Natural killer cell (primary cell): Measurements from ENCODE around the gene ADI1. TPM values are rescaled to one million over a fixed set of nuclear protein-coding genes. Genes with fewer than 3 reads are reported as not detected.
"Not testable (repeated sequence)": the region's sequence is repeated elsewhere in the genome, so short reads cannot be mapped to it uniquely, and the experiment has no call there.

ENCODE experiments used
- ATAC-seq, 3 donors: fragments of 150-1000 bp in 2 of 3; fragments of 200-7000 bp in 1 of 3; cut with Tn5 transposase; 1 replicate in 1 of 3; 2 replicates in 2 of 3; pipeline ENCODE4 v1.10.0; 2021; ENCODE audit warnings: mild to moderate bottlenecking in 2 of 3, moderate library complexity in 2 of 3
- DNase-seq, 2 donors: peaks; one replicate each; pipeline versions ENCODE4 v3.0.0 to v3.0.0-alpha.2; 2013 to 2021; ENCODE audit warnings: mixed read lengths in 1 of 2
- H3K27ac ChIP-seq: one replicate; pipeline ENCODE4 v1.5.1; 2013; ENCODE audit warnings: mild to moderate bottlenecking, low read length
- H3K27me3 ChIP-seq: one replicate; pipeline ENCODE4 v1.6.1; 2013; ENCODE audit warnings: low read length; ENCODE audit not compliant: control insufficient read depth, insufficient read depth
- H3K36me3 ChIP-seq: one replicate; pipeline ENCODE4 v1.6.1; 2013; ENCODE audit warnings: low read length; ENCODE audit not compliant: control insufficient read depth, insufficient read depth
- H3K4me1 ChIP-seq: one replicate; pipeline ENCODE4 v1.6.1; 2013; ENCODE audit warnings: low read length; ENCODE audit not compliant: control insufficient read depth, insufficient read depth
- H3K4me3 ChIP-seq: one replicate; pipeline ENCODE4 v1.5.1; 2013; ENCODE audit warnings: low read length
- H3K9me3 ChIP-seq: one replicate; pipeline ENCODE4 v1.6.1; 2013; ENCODE audit warnings: low read length; ENCODE audit not compliant: control insufficient read depth, insufficient read depth
- H3K27ac Mint-ChIP-seq, 2 donors: one replicate each; pipeline ENCODE4 v1.8.0; 2022; ENCODE audit warnings: mild to moderate bottlenecking in 2 of 2, mixed read lengths in 2 of 2, moderate library complexity in 1 of 2
- H3K27me3 Mint-ChIP-seq, 2 donors: one replicate each; pipeline ENCODE4 v1.8.0; 2022; ENCODE audit warnings: low read depth in 2 of 2, mixed read lengths in 2 of 2
- H3K36me3 Mint-ChIP-seq: one replicate; pipeline ENCODE4 v1.8.0; 2022; ENCODE audit warnings: mixed read lengths
- H3K4me1 Mint-ChIP-seq, 2 donors: one replicate each; pipeline ENCODE4 v1.8.0; 2022; ENCODE audit warnings: mixed read lengths in 2 of 2
- H3K4me3 Mint-ChIP-seq: one replicate; pipeline ENCODE4 v1.8.0; 2022; ENCODE audit warnings: mild to moderate bottlenecking, moderate library complexity, mixed read lengths
- H3K9me3 Mint-ChIP-seq, 2 donors: one replicate each; pipeline ENCODE4 v1.8.0; 2022; ENCODE audit warnings: mixed read lengths in 2 of 2
- CTCF ChIP-seq: fragments of 200-600 bp; IDR thresholded peaks from one replicate; pipeline ENCODE4 v1.8.0; 2022; ENCODE audit warnings: antibody characterized with exemption
- WGBS: methylation state at CpG from one replicate; pipeline ENCODE4 v1.1.7; 2013; ENCODE audit warnings: missing lambda C conversion rate; ENCODE audit not compliant: insufficient coverage; 5-methylcytosine and 5-hydroxymethylcytosine counted together
- intact Hi-C: fragments of 100-400 bp; cut with micrococcal nuclease; formaldehyde crosslinking; loops from one replicate; pipeline ENCODE4 v1.14.2; 2022
- total RNA-seq, 4 donors: library from RNA; stranded (reverse); fragments of 120-200 nt in 1 of 4; gene quantifications; one replicate each; pipeline versions ENCODE4 v1.2.3 to v1.2.4, GENCODE V29; 2013 to 2022

The ADI1 gene
- total RNA-seq, 3 donors from 2014 or later (not counting 1 experiment from before 2014, with no cell fraction given), result 15.9 to 23.0 (median 17.4) TPM

GRCh38 chr2:3494984-3495666, 24.2 kb downstream of the ADI1 start:
- H3K36me3 ChIP-seq, result peaks cover 12% of the 10 kb centered on the region
- H3K4me3 Mint-ChIP-seq, result no peak overlapping the region
- no peak for DNase-seq

GRCh38 chr2:3493615-3494007, 25.7 kb downstream of the ADI1 start:
- TF ChIP-seq CTCF, result no peak
- peaks cover 7% of the 10 kb centered on the region for H3K36me3 Mint-ChIP-seq
- intact Hi-C loops, result no loop called here
- peaks cover 15 to 21% of the 10 kb centered on the region in 2 donors for H3K4me1 Mint-ChIP-seq
- peaks cover 20% of the 10 kb centered on the region for H3K4me1 ChIP-seq
- ATAC-seq, result peak; percentile 38 to 62 (median 40)
- no peaks in the 10 kb centered on the region for H3K27me3 Mint-ChIP-seq
- no peaks in the 10 kb centered on the region for H3K9me3 ChIP-seq
- no peaks in the 10 kb centered on the region for H3K9me3 Mint-ChIP-seq
- 74% methylated on average over 10 of the region's 10 CpGs for WGBS
- H3K36me3 ChIP-seq, result peaks cover 4% of the 10 kb centered on the region
- H3K4me3 Mint-ChIP-seq, result no peak overlapping the region
- no peak overlapping the region for H3K4me3 ChIP-seq
- H3K27ac Mint-ChIP-seq, result no peak overlapping the region
- H3K27me3 ChIP-seq, result no peaks in the 10 kb centered on the region
- no peak for DNase-seq
- H3K27ac ChIP-seq, result no peak overlapping the region

More at GRCh38 chr2:3494984-3495666, 24.2 kb downstream of the ADI1 start:
- no peak for ATAC-seq
- Histone ChIP-seq H3K4me1 (peaks cover 18% of the 10 kb centered on the region), H3K9me3 (no peaks in the 10 kb centered on the region), H3K4me3 (no peak overlapping the region), H3K27ac (no peak overlapping the region), H3K27me3 (no peaks in the 10 kb centered on the region)
- TF ChIP-seq CTCF, result no peak
- Mint-ChIP-seq H3K27ac (no peak overlapping the region), H3K36me3 (peaks cover 7% of the 10 kb centered on the region), H3K9me3 (no peaks in the 10 kb centered on the region), H3K4me1 (peaks cover 15 to 21% of the 10 kb centered on the region in 2 donors), H3K27me3 (no peaks in the 10 kb centered on the region)
- intact Hi-C loops, result no loop called here
- 98% methylated on average over 11 of the region's 13 CpGs for WGBS

- Histone ChIP-seq H3K4me1 (peaks cover 20% of the 10 kb centered on the region), H3K27me3 (no peaks in the 10 kb centered on the region), H3K27ac (no peak overlapping the region), H3K9me3 (no peaks in the 10 kb centered on the region), H3K4me3 (no peak overlapping the region), H3K36me3 (no peaks in the 10 kb centered on the region)
- Mint-ChIP-seq H3K27me3 (no peaks in the 10 kb centered on the region), H3K4me3 (no peak overlapping the region), H3K27ac (no peak overlapping the region), H3K36me3 (peaks cover 7% of the 10 kb centered on the region), H3K9me3 (no peaks in the 10 kb centered on the region), H3K4me1 (peaks cover 15 to 21% of the 10 kb centered on the region in 2 donors)
- DNase-seq (no peak), ATAC-seq (no peak)
- TF ChIP-seq CTCF, result no peak
- WGBS, result 92% methylated on average over 29 of the region's 29 CpGs
- intact Hi-C loops, result no loop called here
Measured at GRCh38 chr2:3492951-3493614, 26.2 kb downstream of the ADI1 start.

- H3K27me3 ChIP-seq, DNase-seq, H3K36me3 ChIP-seq, H3K36me3 Mint-ChIP-seq, H3K27me3 Mint-ChIP-seq, H3K4me3 Mint-ChIP-seq, H3K27ac Mint-ChIP-seq, H3K27ac ChIP-seq, H3K4me3 ChIP-seq, ATAC-seq, intact Hi-C loops, H3K9me3 Mint-ChIP-seq, H3K9me3 ChIP-seq: not testable (repeated sequence)
- WGBS, result 88% methylated on average over 12 of the region's 12 CpGs
- peaks cover 15 to 21% of the 10 kb centered on the region in 2 donors for H3K4me1 Mint-ChIP-seq
- peaks cover 20% of the 10 kb centered on the region for H3K4me1 ChIP-seq
Measured at GRCh38 chr2:3492475-3492787, 26.9 kb downstream of the ADI1 start.
